RPMI8226 (cell line): ENCODE data around the gene CASP3.
"Not testable (repeated sequence)": the region's sequence is repeated elsewhere in the genome, so short reads cannot be mapped to it uniquely, and the experiment has no call there.

Experiments used
- DNase-seq: peaks from one replicate; pipeline ENCODE4 v3.0.0-alpha.2; 2015

Gene CASP3

GRCh38 chr4:184591747-184592270 lies 57.4 kb downstream of the CASP3 start:
- DNase-seq: not testable (repeated sequence)

GRCh38 chr4:184591070-184591677 lies 58.1 kb downstream of the CASP3 start:
- no peak for DNase-seq

- no peak for DNase-seq
Measured at GRCh38 chr4:184590196-184590595, 59.1 kb downstream of the CASP3 start.

- no peak for DNase-seq
Measured at GRCh38 chr4:184588893-184589292, 60.4 kb downstream of the CASP3 start.

- no peak for DNase-seq
Measured at GRCh38 chr4:184587701-184588100, 61.5 kb downstream of the CASP3 start.

GRCh38 chr4:184587221-184587620 lies 62.0 kb downstream of the CASP3 start:
- DNase-seq: no peak

GRCh38 chr4:184583738-184584502 lies 65.3 kb downstream of the CASP3 start:
- DNase-seq: no peak
